SK-N-SH treated with all-trans-retinoic acid at 6 μM for 48 hours (cell line): Measurements from ENCODE around the gene LPIN1.
"Not testable (repeated sequence)": the region's sequence is repeated elsewhere in the genome, so short reads cannot be mapped to it uniquely, and the experiment has no call there.

Experiments
- ATAC-seq: fragments of 200-7000 bp; cut with Tn5 transposase; 3 replicates; pipeline ENCODE4 v1.9.1; 2020; ENCODE audit warnings: mild to moderate bottlenecking, moderate library complexity
- ARNTL ChIP-seq: fragments of 450-650 bp; formaldehyde crosslinking; IDR thresholded peaks from 2 replicates; pipeline ENCODE4 v1.5.0; 2020; ENCODE audit warnings: low read depth, mild to moderate bottlenecking, moderate library complexity, borderline replicate concordance
- CREB5 ChIP-seq: fragments of 250-450 bp; sonication (Bioruptor Pico); IDR thresholded peaks from 2 replicates; pipeline ENCODE4 v1.5.1; 2020; ENCODE audit warnings: low read depth, mild to moderate bottlenecking, moderate library complexity
- CSDC2 ChIP-seq: fragments of 250-450 bp; sonication (Bioruptor Pico); IDR thresholded peaks from 2 replicates; pipeline ENCODE4 v1.5.0; 2020; ENCODE audit warnings: mild to moderate bottlenecking, moderate library complexity
- ESRRG ChIP-seq: fragments of 250-450 bp; sonication (Bioruptor Pico); IDR thresholded peaks from 2 replicates; pipeline ENCODE4 v1.6.1; 2021; ENCODE audit warnings: mild to moderate bottlenecking
- GLIS3 ChIP-seq: fragments of 250-450 bp; sonication (Bioruptor Pico); IDR thresholded peaks from 2 replicates; pipeline ENCODE4 v1.5.0; 2020; ENCODE audit warnings: mild to moderate bottlenecking, moderate library complexity
- ISL1 ChIP-seq: fragments of 250-450 bp; sonication (Bioruptor Pico); IDR thresholded peaks from 2 replicates; pipeline ENCODE4 v2.1.2; 2022; ENCODE audit warnings: mild to moderate bottlenecking, moderate library complexity
- PPARA ChIP-seq: fragments of 250-450 bp; sonication (Bioruptor Pico); IDR thresholded peaks from 2 replicates; pipeline ENCODE4 v1.5.0; 2020; ENCODE audit warnings: mild to moderate bottlenecking, borderline replicate concordance
- RARB ChIP-seq: fragments of 250-450 bp; sonication (Bioruptor Pico); IDR thresholded peaks from 2 replicates; pipeline ENCODE4 v1.8.0; 2021; ENCODE audit warnings: mild to moderate bottlenecking, moderate library complexity
- SNAI2 ChIP-seq: fragments of 250-450 bp; sonication (Bioruptor Pico); IDR thresholded peaks from 2 replicates; pipeline ENCODE4 v1.5.0; 2020; ENCODE audit warnings: mild to moderate bottlenecking, moderate library complexity
- TCF4 ChIP-seq: fragments of 250-450 bp; sonication (Bioruptor Pico); IDR thresholded peaks from 2 replicates; pipeline ENCODE4 v1.8.0; 2021; ENCODE audit warnings: mild to moderate bottlenecking, moderate library complexity, borderline replicate concordance
- TOX ChIP-seq: fragments of 250-450 bp; sonication (Bioruptor Pico); IDR thresholded peaks from 2 replicates; pipeline ENCODE4 v1.8.0; 2021; ENCODE audit warnings: mild to moderate bottlenecking, moderate library complexity, borderline replicate concordance
- ZC3H10 ChIP-seq: fragments of 250-450 bp; sonication (Bioruptor Pico); IDR thresholded peaks from 2 replicates; pipeline ENCODE4 v1.5.1; 2021; ENCODE audit warnings: mild to moderate bottlenecking, moderate library complexity
- ZFP3 ChIP-seq: fragments of 250-450 bp; sonication (Bioruptor Pico); IDR thresholded peaks from 2 replicates; pipeline ENCODE4 v1.5.0; 2020; ENCODE audit warnings: mild to moderate bottlenecking, moderate library complexity
- ZFP30 ChIP-seq: fragments of 450-650 bp; formaldehyde crosslinking; IDR thresholded peaks from 2 replicates; pipeline ENCODE4 v1.5.0; 2022; ENCODE audit warnings: mild to moderate bottlenecking, moderate library complexity
- ZNF565 ChIP-seq: fragments of 450-650 bp; formaldehyde crosslinking; conservative IDR thresholded peaks from 2 replicates; pipeline ENCODE4 v1.5.0; 2020; ENCODE audit warnings: low read depth, mild to moderate bottlenecking, moderate library complexity
- ZNF70 ChIP-seq: fragments of 450-650 bp; formaldehyde crosslinking; IDR thresholded peaks from 2 replicates; pipeline ENCODE4 v1.5.0; 2020; ENCODE audit warnings: mild to moderate bottlenecking, moderate library complexity
- ZNF8 ChIP-seq: fragments of 450-650 bp; formaldehyde crosslinking; IDR thresholded peaks from 2 replicates; pipeline ENCODE4 v1.5.0; 2020; ENCODE audit warnings: mild to moderate bottlenecking, moderate library complexity
- TF ChIP-seq, protein P1 (sequence below): fragments of 250-450 bp; sonication (Bioruptor Pico); IDR thresholded peaks from 2 replicates; pipeline ENCODE4 v1.5.0; 2020; ENCODE audit warnings: mild to moderate bottlenecking, moderate library complexity
- TF ChIP-seq, protein P2 (sequence below): fragments of 250-450 bp; sonication (Bioruptor Pico); IDR thresholded peaks from 2 replicates; pipeline ENCODE4 v1.8.0; 2021; ENCODE audit warnings: low read depth, mild to moderate bottlenecking, moderate library complexity, borderline replicate concordance
- TF ChIP-seq, protein P3 (sequence below): fragments of 250-450 bp; sonication (Bioruptor Pico); IDR thresholded peaks from 2 replicates; pipeline ENCODE4 v1.8.0; 2020; ENCODE audit warnings: mild to moderate bottlenecking, moderate library complexity, borderline replicate concordance

The LPIN1 gene

GRCh38 chr2:11820650-11821049, 74.2 kb downstream of the LPIN1 start:
- TF ChIP-seq CSDC2 (CRISPR knock-in tag), result no peak
- TF ChIP-seq, protein P1, sequence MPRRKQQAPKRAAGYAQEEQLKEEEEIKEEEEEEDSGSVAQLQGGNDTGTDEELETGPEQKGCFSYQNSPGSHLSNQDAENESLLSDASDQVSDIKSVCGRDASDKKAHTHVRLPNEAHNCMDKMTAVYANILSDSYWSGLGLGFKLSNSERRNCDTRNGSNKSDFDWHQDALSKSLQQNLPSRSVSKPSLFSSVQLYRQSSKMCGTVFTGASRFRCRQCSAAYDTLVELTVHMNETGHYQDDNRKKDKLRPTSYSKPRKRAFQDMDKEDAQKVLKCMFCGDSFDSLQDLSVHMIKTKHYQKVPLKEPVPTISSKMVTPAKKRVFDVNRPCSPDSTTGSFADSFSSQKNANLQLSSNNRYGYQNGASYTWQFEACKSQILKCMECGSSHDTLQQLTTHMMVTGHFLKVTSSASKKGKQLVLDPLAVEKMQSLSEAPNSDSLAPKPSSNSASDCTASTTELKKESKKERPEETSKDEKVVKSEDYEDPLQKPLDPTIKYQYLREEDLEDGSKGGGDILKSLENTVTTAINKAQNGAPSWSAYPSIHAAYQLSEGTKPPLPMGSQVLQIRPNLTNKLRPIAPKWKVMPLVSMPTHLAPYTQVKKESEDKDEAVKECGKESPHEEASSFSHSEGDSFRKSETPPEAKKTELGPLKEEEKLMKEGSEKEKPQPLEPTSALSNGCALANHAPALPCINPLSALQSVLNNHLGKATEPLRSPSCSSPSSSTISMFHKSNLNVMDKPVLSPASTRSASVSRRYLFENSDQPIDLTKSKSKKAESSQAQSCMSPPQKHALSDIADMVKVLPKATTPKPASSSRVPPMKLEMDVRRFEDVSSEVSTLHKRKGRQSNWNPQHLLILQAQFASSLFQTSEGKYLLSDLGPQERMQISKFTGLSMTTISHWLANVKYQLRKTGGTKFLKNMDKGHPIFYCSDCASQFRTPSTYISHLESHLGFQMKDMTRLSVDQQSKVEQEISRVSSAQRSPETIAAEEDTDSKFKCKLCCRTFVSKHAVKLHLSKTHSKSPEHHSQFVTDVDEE (CRISPR knock-in tag), result no peak
- no peak for TF ChIP-seq ZNF70
- no peak for TF ChIP-seq GLIS3
- no peak for TF ChIP-seq ZNF8
- no peak for ATAC-seq

GRCh38 chr2:11821705-11822104, 75.3 kb downstream of the LPIN1 start:
- TF ChIP-seq, protein P2, sequence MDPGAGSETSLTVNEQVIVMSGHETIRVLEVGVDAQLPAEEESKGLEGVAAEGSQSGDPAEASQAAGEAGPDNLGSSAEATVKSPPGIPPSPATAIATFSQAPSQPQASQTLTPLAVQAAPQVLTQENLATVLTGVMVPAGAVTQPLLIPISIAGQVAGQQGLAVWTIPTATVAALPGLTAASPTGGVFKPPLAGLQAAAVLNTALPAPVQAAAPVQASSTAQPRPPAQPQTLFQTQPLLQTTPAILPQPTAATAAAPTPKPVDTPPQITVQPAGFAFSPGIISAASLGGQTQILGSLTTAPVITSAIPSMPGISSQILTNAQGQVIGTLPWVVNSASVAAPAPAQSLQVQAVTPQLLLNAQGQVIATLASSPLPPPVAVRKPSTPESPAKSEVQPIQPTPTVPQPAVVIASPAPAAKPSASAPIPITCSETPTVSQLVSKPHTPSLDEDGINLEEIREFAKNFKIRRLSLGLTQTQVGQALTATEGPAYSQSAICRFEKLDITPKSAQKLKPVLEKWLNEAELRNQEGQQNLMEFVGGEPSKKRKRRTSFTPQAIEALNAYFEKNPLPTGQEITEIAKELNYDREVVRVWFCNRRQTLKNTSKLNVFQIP (CRISPR knock-in tag), result no peak
- TF ChIP-seq, protein P1 (CRISPR knock-in tag), result no peak
- TF ChIP-seq ZC3H10 (CRISPR knock-in tag) (no peak), RARB (no peak), ZFP30 (CRISPR knock-in tag) (no peak), ZNF70 (no peak), ESRRG (CRISPR knock-in tag) (no peak), PPARA (CRISPR knock-in tag) (no peak), TCF4 (CRISPR knock-in tag) (no peak), ZNF8 (no peak), ARNTL (no peak), ZNF565 (no peak)
- TF ChIP-seq, protein P3, sequence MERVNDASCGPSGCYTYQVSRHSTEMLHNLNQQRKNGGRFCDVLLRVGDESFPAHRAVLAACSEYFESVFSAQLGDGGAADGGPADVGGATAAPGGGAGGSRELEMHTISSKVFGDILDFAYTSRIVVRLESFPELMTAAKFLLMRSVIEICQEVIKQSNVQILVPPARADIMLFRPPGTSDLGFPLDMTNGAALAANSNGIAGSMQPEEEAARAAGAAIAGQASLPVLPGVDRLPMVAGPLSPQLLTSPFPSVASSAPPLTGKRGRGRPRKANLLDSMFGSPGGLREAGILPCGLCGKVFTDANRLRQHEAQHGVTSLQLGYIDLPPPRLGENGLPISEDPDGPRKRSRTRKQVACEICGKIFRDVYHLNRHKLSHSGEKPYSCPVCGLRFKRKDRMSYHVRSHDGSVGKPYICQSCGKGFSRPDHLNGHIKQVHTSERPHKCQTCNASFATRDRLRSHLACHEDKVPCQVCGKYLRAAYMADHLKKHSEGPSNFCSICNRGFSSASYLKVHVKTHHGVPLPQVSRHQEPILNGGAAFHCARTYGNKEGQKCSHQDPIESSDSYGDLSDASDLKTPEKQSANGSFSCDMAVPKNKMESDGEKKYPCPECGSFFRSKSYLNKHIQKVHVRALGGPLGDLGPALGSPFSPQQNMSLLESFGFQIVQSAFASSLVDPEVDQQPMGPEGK (CRISPR knock-in tag), result no peak
- ATAC-seq, result no peak

- ATAC-seq, result not testable (repeated sequence)
These were observed 75.9 kb downstream of the LPIN1 start for GRCh38 chr2:11822359-11822745.

DNA sequence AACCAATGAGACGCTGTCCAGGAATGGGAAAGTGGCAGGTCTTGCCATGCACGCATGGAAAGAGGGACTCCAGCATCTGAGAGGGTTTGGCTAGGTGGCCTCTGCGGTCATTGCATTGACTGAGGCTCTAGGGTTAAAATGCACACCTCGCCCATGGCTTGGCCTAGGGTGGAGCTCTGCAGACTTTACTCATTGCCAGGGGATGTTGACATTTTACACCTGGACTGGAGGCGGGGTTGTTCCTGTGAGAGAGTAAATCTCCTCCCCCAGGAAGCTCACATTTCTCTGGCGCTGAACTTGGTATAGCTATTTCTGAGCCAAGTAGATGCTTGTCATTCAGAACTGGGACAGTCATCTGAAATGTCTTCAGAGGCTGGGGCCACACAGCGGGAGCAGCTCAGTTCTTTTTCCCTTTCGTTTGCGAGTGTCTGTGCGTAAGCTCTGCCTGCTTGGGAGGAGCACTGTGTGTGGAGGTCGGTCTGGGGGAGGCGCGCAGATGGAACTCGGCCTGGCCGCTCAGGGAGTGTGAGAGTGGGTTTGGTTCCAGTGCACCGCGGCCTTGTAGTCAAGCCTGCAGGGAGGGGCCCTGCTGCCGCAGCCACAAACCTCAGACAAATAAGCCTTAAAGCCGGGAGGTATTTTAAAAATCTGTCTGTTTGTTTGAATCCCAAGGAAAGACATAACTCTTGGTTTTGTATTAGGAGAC, 76.5 kb downstream of the LPIN1 start:
- ATAC-seq, result no peak
- no peak for TF ChIP-seq ZNF565
- no peak for TF ChIP-seq ZFP3 (CRISPR knock-in tag)
- TF ChIP-seq, protein P1 (CRISPR knock-in tag), result no peak
- TF ChIP-seq TOX, result no peak
- TF ChIP-seq, protein P2 (CRISPR knock-in tag), result no peak
- no peak for TF ChIP-seq ZFP30 (CRISPR knock-in tag)
- no peak for TF ChIP-seq GLIS3
- no peak for TF ChIP-seq ARNTL
- TF ChIP-seq CREB5 (CRISPR knock-in tag), result no peak
- no peak for TF ChIP-seq ISL1 (CRISPR knock-in tag)
- no peak for TF ChIP-seq ZC3H10 (CRISPR knock-in tag)
- TF ChIP-seq RARB, result no peak
- no peak for TF ChIP-seq SNAI2
- no peak for TF ChIP-seq PPARA (CRISPR knock-in tag)
- TF ChIP-seq ZNF70, result no peak
